OCI-LY7 (cell line): Measurements from ENCODE around the gene PIM3. TPM values are rescaled to one million over a fixed set of nuclear protein-coding genes. Genes with fewer than 3 reads are reported as not detected.

ENCODE experiments used
- BruUV-seq: library from RNA; stranded (reverse); fragments of 400-500 nt; replicated peaks from 2 replicates; lab custom pipeline; 2021; lab: Mats Ljungman, UMichigan
- CTCF ChIA-PET: fragments of 300-600 bp; sonication (Branson Sonifier 250); formaldehyde crosslinking; loops from one replicate; lab custom pipeline; 2022; ENCODE audit warnings: antibody characterized with exemption; ENCODE audit not compliant: unreplicated experiment; lab: Charles Lee
- POLR2A ChIA-PET: fragments of 300-600 bp; sonication (Branson Sonifier 250); formaldehyde crosslinking; loops from one replicate; lab custom pipeline; 2022; ENCODE audit warnings: antibody characterized with exemption; lab: Charles Lee
- DNase-seq: peaks from one replicate; pipeline ENCODE4 v3.0.0-alpha.2; 2015; ENCODE audit warnings: low spot score
- H2AFZ ChIP-seq: fragments of 200-600 bp; sonication (generic), shearing (Covaris generic); 2 replicates; pipeline ENCODE4 v1.6.1; 2014; ENCODE audit warnings: mild to moderate bottlenecking, antibody characterized with exemption, low read length, moderate library complexity
- H3K27ac ChIP-seq: fragments of 200-600 bp; sonication (generic); 2 replicates; pipeline ENCODE4 v1.5.1; 2014; ENCODE audit warnings: mixed run types, low read depth, mild to moderate bottlenecking, moderate library complexity, low read length, inconsistent platforms; ENCODE audit not compliant: poor library complexity, severe bottlenecking
- H3K36me3 ChIP-seq: fragments of 200-600 bp; sonication (generic); 2 replicates; pipeline ENCODE4 v1.6.1; 2014; ENCODE audit warnings: mild to moderate bottlenecking, antibody characterized with exemption, low read length, moderate library complexity, mixed read lengths; ENCODE audit not compliant: insufficient read depth
- H3K4me1 ChIP-seq: fragments of 200-600 bp; sonication (generic); 2 replicates; pipeline ENCODE4 v1.5.1; 2014; ENCODE audit warnings: mild to moderate bottlenecking, low read length; ENCODE audit not compliant: insufficient read depth, poor library complexity, severe bottlenecking
- H3K4me2 ChIP-seq: fragments of 200-600 bp; sonication (generic); 2 replicates; pipeline ENCODE4 v1.6.1; 2014; ENCODE audit warnings: mild to moderate bottlenecking, low read length
- H3K4me3 ChIP-seq: fragments of 200-600 bp; sonication (generic); 2 replicates; pipeline ENCODE4 v1.5.1; 2014; ENCODE audit warnings: mild to moderate bottlenecking, low read depth, low read length; ENCODE audit not compliant: poor library complexity, severe bottlenecking
- H3K79me2 ChIP-seq: fragments of 200-600 bp; sonication (generic); 2 replicates; pipeline ENCODE4 v1.6.1; 2016; ENCODE audit warnings: low read depth, mild to moderate bottlenecking, low read length, moderate library complexity, mixed read lengths; ENCODE audit not compliant: insufficient read depth
- H3K9me2 ChIP-seq: fragments of 200-600 bp; sonication (generic); 2 replicates; pipeline ENCODE4 v1.6.1; 2016; ENCODE audit warnings: mild to moderate bottlenecking, low read length, mixed read lengths; ENCODE audit not compliant: insufficient read depth
- H3K9me3 ChIP-seq: fragments of 200-600 bp; sonication (generic); 2 replicates; pipeline ENCODE4 v1.6.1; 2014; ENCODE audit warnings: mild to moderate bottlenecking, mixed run types, low read length, mixed read lengths
- H4K20me1 ChIP-seq: fragments of 200-600 bp; sonication (generic); 2 replicates; pipeline ENCODE4 v1.6.1; 2014; ENCODE audit warnings: mild to moderate bottlenecking, antibody characterized with exemption, low read length, moderate library complexity, mixed read lengths; ENCODE audit not compliant: insufficient read depth
- CTCF ChIP-seq: fragments of 200-600 bp; sonication (generic); conservative IDR thresholded peaks from 2 replicates; pipeline ENCODE4 v1.5.1; 2014; ENCODE audit warnings: mild to moderate bottlenecking, antibody characterized with exemption, low read length, moderate library complexity, mixed read lengths
- EZH2phosphoT487 ChIP-seq: fragments of 200-600 bp; sonication (generic); IDR thresholded peaks from 2 replicates; pipeline ENCODE4 v1.6.1; 2018; ENCODE audit warnings: low read depth, borderline replicate concordance, mild to moderate bottlenecking, mixed run types, antibody characterized with exemption, low read length, moderate library complexity, mixed read lengths
- intact Hi-C: fragments of 100-400 bp; cut with micrococcal nuclease; formaldehyde crosslinking; loops from one replicate; pipeline ENCODE4 v1.10.0; 2022; ENCODE audit not compliant: unreplicated experiment
- total RNA-seq, 2 experiments: library from RNA; depleted of rRNA in 1 of 2; stranded (reverse); fragments of >200 nt in 1 of 2; shearing (Covaris generic) in 1 of 2; gene quantifications; 2 replicates each; pipeline ENCODE4 v1.2.3, GENCODE V29; 2014 to 2022

Gene PIM3
- total RNA-seq, 2 experiments from 2014 or later = 60.5 to 81.7 TPM

DNA sequence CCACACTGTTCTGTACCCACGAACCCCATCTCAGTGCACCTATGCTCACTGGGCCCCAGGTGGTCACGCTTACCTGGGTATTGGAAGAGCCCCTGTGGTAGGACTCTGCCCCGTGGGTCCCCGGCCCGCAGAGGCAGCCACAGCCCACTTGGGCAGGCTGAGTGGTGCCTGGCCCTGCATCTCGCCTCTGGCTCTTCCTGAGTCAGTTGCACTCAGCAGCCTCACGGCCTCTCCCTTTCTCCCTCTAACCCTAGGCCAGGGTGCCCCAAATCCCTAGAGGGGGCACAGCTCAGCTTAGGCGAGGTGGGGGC lies 32.4 kb upstream of the PIM3 start:
- H3K79me2 ChIP-seq = no peaks in the 10 kb centered on the region
- H3K4me1 ChIP-seq = peaks cover 72% of the 10 kb centered on the region
- DNase-seq = no peak
- no peaks in the 10 kb centered on the region for H3K9me3 ChIP-seq
- intact Hi-C loops = loop anchor here (5.0 kb wide), 1 partner anchor 219 kb away; no protein-coding TSS in a partner anchor
- no peak overlapping the region for H3K4me3 ChIP-seq
- BruUV-seq = no TSS peak
- H3K9me2 ChIP-seq = no peaks in the 10 kb centered on the region
- TF ChIP-seq EZH2phosphoT487 (no peak), CTCF (no peak)
- ChIA-PET CTCF (no interaction called here), POLR2A (no interaction called here)
- H2AFZ ChIP-seq = no peak overlapping the region
- H3K36me3 ChIP-seq = no peaks in the 10 kb centered on the region
- H3K27ac ChIP-seq = no peak overlapping the region
- no peak overlapping the region for H3K4me2 ChIP-seq
- no peaks in the 10 kb centered on the region for H4K20me1 ChIP-seq

DNA sequence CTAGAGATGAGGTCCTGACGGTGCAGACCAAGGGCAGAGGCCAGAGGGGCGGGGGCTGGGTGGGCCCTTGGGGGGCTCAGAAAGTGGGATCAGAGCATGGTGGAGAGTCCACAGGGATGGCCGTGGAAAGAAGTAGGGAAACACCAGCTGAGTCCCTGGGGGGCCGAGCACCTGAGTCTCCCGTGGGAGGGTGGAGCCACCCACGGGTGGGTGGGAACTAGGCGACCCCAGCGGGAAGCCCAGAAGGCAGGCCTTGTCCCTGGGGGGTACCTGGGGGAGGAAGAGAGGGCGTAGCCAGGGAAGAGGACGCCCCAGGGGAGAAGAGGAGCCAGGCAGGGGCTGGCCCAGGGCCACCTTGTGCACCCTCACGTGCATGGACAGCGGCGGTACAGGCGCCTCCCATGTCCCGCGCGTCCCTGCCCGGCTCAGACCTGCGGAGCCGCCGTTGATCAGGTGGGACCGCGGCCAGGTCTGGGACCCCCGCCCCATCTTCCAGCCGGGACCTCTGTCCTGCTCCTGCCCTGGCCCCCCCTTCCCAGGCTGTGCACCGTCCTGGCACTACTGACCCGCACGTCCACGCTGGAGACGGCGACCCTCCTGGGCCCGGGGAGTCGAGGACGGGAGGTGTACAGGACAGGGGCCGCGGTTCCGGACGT lies 31.9 kb upstream of the PIM3 start:
- Histone ChIP-seq H3K4me1 (peaks cover 72% of the 10 kb centered on the region), H4K20me1 (no peaks in the 10 kb centered on the region), H3K27ac (no peak overlapping the region), H2AFZ (no peak overlapping the region), H3K9me2 (no peaks in the 10 kb centered on the region), H3K4me3 (no peak overlapping the region), H3K4me2 (no peak overlapping the region), H3K79me2 (no peaks in the 10 kb centered on the region), H3K36me3 (no peaks in the 10 kb centered on the region), H3K9me3 (no peaks in the 10 kb centered on the region)
- no peak for DNase-seq
- ChIA-PET CTCF (no interaction called here), POLR2A (no interaction called here)
- BruUV-seq = no TSS peak
- intact Hi-C loops = loop anchor here (5.0 kb wide), 1 partner anchor 219 kb away; no protein-coding TSS in a partner anchor
- TF ChIP-seq CTCF = no peak

DNA sequence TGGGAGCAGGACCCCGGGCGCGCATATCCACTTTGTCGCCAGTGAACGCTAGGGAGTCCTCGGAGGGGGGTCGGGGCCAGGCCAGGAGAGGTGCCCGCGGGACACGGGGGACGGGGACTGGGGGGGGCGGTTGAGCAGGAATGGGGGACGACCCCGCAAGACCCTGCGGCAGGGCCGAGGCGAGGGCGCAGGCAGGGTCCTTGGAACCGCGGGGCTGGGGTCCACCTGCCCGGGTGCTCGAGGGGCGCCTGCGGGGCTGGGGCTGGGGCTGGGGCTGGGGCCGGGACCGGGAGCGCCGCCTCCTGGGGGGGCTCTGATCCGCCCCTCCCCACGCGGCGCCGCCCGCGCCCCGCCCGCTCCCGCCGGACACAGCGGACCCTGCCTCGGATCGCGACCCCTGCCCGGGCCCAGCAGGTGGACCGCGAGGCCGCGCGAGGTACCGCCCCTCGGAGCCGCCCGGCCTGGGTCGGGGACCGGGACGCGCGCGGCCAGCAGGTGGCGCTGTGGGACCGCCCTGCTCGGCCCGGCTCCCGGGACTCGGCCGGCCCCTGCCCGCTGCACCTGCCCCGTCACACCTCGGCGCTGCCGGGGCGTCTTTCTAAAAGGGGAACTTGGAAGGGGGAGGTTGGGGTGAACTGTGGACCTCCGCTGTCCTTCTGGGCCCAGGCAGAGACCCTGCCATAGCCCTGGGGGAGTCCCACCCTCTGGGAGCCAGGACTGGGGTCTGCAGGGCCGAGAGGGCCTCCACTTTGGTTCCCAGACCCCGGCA lies 31.2 kb upstream of the PIM3 start:
- Histone ChIP-seq H3K9me3 (no peaks in the 10 kb centered on the region), H3K4me3 (peak overlapping the region; percentile 39), H2AFZ (peak overlapping the region; percentile 45; the same call in 1 of the 2 replicates), H3K4me1 (peaks cover 72% of the 10 kb centered on the region), H3K4me2 (peak overlapping the region; percentile 77), H3K27ac (peak overlapping the region; percentile 92), H3K36me3 (no peaks in the 10 kb centered on the region), H3K79me2 (no peaks in the 10 kb centered on the region), H4K20me1 (no peaks in the 10 kb centered on the region), H3K9me2 (no peaks in the 10 kb centered on the region)
- POLR2A ChIA-PET = no interaction called here
- TF ChIP-seq EZH2phosphoT487 (no peak), CTCF (peak; percentile 78)
- CTCF ChIA-PET = no interaction called here
- DNase-seq = peak; percentile 89
- intact Hi-C loops = loop anchor here (5.0 kb wide), 1 partner anchor 218 kb away; no protein-coding TSS in a partner anchor
- BruUV-seq = no TSS peak
